ENCODE data around the gene TMCC2.

Gene TMCC2

DNA sequence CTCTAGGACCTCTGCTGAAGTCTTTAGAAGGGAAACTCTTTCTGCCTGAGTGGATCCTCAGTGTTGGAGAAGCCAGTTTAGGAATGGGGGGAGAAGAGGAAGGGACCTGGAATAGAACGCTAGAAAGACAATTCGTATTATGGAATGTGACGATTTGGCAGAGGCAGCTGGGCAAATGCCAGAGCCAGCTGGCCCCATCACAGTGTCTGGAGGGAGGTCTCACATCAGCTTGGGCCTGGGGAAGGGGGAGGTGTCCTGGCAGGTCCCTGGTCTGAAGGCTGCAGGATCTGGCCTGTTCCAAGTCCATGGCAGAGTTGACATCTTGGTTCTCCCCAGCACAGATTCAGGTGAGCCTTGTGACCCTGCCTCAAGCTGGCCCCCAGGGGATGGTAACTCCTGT lies 11.3 kb downstream of the TMCC2 start:
- DNase-seq (ENCODE audit: extremely low read depth in 1 of 2, low read depth in 1 of 2): no peak

DNA sequence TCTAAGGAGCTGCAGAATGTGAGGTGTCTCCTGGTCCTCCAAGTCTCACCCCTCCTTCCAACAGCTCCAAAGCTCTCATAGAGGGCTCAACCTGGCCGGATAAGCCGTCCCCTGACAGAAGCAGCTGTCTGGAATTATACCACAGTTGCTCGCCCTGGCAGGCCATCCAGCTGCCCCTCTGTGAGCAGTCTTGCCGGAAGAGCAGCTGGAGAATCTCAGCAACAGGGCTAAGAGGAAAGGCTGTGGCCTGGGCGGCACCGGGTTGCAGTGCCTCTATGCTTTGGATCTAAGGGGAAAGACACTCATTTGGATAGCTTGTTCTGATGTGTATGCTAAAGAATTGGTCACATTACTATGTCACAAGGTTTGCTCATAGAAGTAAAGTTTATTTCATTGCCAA lies 12.4 kb downstream of the TMCC2 start:
- DNase-seq (ENCODE audit: extremely low read depth in 1 of 2, low read depth in 1 of 2): no peak

DNA sequence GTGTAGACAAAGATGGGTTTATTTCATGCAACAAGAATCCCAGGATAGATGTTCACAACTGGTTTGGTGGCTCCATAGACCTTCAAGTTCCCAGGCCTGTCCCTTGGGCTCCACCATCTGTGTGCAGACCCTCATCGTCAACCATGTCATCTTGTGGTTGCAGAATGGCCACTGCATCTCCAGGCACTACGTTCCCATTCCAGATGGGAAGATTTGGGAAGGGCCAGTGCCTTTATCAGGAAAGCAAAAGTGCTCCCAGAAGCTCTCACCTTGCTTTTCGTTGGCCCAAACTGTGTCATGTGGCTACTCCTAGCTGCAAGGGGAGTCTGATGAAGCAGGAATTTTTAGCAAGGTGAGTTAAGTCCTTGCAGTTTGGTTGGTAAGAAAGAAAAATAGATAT lies 12.8 kb downstream of the TMCC2 start:
- DNase-seq (ENCODE audit: extremely low read depth in 1 of 2, low read depth in 1 of 2): no peak

DNA sequence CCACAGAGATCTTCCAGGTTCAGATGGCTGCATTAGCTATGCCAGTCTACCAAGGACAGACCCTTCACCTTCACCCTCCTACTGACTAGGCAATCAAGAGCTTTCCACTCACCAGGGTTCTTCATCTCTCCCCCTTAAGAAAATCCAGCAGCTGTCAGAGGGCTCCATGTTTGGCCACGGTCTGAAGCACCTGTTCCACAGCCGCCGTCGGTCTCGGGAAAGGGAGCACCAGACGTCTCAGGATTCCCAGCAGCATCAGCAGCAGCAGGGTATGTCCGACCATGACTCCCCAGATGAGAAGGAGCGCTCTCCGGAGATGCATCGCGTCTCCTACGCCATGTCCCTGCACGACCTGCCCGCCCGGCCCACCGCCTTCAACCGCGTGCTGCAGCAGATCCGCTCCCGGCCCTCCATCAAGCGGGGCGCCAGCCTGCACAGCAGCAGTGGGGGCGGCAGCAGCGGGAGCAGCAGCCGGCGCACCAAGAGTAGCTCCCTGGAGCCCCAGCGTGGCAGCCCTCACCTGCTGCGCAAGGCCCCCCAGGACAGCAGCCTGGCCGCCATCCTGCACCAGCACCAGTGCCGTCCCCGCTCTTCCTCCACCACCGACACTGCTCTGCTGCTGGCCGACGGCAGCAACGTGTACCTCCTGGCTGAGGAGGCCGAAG lies 13.8 kb downstream of the TMCC2 start:
- no peak for DNase-seq (ENCODE audit: extremely low read depth in 1 of 2, low read depth in 1 of 2)

DNA sequence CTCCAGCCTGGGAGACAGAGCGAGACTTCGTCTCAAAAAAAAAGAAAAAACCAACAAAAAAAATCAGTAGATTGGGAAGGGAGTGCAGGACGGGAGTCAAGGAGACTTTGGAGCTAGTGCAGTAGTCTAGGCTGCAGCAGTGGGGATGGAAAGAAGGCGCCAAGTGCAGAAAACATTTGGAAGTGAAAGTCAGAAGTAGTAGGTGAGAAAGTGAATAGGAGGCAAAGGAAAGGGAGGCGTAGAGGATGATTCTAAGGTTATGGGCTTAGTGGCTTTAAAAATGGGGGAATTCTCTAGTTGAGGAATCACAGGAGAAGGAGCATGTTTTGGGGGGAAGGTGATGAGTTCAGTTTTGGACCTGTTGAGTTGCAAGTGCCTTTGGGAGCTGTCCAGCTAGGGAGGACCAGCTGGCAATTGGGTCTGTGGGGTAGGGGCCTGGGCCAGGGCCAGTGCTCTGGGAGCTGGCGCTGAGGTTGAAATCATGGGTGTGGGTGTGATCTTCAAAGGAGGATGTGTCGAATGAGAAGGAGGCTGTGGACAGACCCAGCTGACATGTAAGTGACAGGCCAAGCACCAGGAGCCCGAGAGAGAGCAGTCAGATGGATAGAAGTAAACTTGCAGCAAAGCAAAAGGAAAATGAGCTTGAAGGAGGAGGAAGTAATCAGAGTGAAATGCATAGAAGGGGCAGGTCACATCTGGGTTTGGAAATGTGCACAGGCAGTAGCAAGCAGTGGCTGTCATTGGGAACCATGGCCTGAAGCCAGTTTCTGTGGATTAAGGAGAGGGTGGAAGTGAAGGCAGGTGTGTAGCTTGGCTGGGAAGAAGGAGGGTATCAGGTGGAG lies 15.8 kb downstream of the TMCC2 start:
- no peak for DNase-seq (ENCODE audit: extremely low read depth in 1 of 2, low read depth in 1 of 2)

DNA sequence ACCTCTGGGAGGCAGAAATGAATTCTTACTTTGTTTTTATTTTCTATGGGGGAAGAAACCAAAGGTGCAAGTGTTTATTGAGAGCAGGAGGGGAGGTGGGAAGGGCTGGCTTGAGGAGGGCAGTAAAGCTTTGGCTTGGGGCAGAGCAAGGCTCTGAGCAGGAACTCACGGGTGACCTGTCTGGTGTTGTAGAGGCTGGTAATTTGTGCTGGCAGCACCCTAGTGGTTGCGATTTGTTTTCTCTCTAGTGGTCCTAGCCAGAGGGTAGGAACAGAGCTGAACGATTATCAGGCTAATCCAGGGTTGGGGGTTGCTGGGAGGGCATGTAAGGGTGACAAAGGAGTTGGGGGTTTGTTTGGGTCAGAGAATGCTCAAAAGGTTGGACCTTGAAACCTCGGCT lies 16.6 kb downstream of the TMCC2 start:
- DNase-seq (ENCODE audit: extremely low read depth in 1 of 2, low read depth in 1 of 2): no peak

DNA sequence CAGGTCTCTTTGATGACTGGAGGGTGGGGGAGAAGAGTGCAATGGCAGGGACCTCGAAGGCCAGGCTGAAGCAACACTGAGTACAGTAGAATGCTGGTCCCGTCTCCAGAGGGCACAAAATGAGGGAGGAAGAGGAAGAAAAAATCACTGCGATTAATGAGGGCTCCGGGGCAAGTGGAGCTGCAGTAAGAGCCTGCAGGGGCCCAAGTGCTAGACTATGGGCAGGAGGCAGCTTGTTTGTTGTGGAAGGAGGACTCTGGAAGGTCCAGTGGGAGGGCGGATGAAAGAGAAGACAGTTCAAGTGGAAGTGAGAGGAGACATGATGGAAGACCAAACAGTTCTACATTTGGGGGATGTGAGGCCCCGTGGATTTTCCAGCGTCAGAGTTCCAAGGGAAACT lies 17.4 kb downstream of the TMCC2 start:
- no peak for DNase-seq (ENCODE audit: extremely low read depth in 1 of 2, low read depth in 1 of 2)

DNA sequence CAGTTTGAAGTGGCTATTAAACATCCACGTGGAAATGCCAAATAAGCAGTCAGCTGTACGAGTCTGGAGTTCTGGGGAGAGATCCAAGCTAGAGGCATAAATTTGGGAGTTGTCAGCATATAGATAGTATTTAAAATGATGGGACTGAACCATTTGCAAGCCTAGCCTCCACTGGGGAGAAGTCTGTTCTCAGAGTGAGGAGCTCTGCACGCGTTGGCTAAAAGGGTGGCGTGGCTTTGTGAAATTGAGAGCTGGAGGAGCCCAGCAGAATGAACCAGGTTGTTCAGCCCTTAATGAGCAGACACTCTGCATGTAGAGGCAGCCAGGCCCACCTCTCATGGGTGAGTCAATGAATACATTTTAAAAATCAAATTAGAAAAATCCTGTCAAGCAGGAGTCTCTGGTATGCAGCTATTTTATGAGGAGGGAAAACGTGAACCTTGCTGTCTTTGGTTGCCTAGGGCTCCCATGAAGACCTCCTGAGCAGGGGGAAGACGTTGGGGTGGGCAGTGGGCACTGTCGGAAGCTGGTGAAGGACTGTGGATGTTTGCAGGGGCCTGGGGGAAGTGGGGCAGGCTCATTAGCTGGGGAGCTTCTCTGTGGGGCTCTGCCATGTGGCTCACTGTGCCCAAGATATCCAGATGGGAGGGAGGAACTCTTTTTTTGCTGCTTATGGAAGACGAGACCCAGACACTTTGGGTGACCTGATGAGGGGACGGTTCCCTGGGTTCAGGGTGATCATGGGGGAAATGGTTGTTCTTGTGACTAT lies 18.8 kb downstream of the TMCC2 start:
- DNase-seq (ENCODE audit: extremely low read depth in 1 of 2, low read depth in 1 of 2): no peak

DNA sequence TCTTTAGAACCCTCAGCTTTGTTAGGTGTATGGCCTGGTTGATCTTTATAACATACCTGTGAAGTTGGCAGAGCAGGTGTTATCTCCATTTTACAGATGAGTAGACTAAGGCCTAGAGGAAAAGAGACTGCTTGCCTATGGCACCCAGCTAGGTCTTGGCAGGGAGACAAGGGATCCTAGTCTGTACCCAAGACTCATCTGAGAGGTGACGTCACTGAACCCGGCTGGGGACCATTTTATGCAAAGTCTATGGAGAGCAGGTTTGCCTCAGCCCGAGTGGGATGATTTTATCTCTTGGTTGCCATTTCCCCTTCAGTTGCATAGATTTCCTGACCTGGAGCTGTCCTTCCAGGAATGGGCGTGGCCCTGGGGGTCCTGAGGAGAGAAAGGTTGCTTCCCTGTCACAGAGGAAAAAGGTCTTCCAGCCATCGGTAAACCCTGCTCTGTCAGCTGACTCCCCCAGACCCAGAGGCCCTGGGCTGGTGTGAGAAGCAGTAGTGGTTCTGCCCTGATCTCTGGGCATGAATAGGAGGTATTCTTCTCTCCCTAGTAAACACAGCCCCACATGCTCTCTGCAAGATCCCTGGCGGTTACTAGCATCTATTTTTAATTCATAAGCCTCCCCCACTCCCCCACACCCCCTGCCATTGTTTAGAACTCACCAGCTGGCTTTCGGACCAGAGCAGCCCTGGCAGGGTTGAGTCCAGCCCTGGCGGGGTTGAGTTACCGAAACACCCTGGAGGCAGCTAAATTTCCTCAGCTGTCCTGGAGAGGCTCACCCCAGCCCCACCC lies 19.6 kb downstream of the TMCC2 start:
- no peak for DNase-seq (ENCODE audit: extremely low read depth in 1 of 2, low read depth in 1 of 2)

DNA sequence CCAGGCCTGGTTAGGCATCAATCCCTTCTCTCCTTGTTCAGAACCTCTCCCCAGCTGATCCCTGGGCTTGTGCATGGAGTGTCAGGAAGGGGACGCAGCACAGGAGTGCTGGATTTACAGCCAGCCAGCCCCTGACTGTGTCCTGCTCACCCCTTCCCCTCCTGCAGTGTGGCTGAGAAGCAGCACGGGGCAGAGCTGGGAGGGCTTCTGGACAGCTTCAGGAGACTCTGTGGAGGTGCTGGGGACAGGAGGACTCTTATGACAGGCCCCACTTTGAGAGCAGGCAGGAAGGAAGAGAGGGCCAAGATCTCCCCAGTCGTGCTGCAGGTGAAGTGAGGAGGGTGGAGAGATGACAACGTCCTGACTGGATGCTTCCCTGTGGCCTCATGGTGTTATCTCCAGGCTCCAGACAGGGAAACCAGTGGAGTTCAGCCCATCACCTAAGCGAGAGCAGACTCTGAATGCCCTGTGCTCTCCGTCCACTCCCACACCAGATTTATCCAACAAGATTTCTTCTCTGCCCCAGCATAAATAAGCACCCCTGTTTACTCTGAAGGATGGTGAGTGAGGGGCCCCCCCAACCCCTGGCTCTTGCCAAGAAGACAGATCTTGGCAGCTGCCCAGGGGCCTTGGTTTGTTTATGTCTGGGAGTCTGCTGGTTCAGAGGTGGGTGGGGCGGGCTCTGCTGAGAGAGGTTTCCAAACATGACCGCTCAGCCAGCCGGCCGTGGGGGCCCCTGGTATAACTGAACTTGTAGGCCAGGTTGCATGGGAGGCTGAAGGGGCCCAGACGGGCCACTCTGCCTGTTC lies 21.3 kb downstream of the TMCC2 start:
- no peak for DNase-seq (ENCODE audit: extremely low read depth in 1 of 2, low read depth in 1 of 2)

DNA sequence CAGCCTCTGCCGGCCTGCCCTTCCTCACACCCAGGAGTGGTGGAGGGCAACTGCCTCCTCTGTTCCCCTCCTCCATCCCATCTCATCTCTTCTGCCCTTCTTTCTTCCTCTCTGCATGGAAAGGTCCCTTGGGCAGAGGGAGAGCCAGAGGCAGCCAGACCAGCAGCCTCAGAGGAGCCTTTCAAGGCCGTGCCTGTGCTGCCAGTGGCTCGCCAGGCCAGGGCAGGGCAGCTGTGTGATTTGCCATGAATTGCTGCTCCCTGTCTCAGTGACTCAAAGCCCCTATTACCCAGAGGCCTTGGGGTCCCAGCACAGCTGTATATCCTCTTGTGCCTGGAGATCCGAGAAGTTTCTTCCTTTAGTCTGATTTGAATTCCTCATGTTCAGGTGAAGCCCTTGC lies 21.9 kb downstream of the TMCC2 start:
- no peak for DNase-seq (ENCODE audit: extremely low read depth in 1 of 2, low read depth in 1 of 2)

DNA sequence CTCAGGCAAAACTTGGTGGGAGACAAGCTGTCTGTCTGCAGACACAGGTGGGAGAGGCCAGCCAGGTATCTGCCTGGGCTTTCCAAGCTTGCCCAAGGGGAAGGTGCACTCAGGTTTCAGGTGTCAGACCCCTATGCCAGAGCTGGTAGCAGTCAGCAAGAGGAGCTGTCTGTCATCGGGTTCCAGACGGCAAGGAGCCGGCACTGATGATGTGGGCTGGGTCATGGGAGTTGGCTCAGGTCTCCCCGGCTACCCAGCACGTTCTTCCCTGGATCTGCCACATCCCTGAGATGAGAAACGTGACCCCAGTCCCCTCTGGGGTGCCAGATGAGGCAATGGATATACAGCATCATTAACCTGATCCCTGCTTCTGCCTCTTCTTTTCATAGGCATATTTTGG lies 23.0 kb downstream of the TMCC2 start:
- DNase-seq (ENCODE audit: extremely low read depth in 1 of 2, low read depth in 1 of 2): no peak

DNA sequence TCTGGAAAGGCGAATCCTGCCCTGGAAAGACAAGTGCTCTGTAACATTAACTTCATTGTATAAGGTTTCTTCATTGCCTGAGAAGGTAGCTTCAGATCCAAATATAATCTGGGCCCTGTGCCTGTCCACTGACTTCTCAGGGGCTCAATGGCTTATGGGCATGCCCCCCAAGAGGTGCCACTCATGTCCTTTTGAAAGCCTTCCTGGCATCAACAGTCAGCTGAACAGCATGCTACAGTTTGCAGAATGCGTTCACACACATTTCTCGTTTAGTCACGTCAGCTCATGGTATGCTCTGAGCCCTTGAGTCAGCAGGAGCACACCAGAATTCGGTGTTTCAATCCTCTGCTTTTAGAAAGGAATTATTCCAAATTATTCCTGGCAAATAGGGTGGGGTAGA lies 23.8 kb downstream of the TMCC2 start:
- no peak for DNase-seq (ENCODE audit: extremely low read depth in 1 of 2, low read depth in 1 of 2)

DNA sequence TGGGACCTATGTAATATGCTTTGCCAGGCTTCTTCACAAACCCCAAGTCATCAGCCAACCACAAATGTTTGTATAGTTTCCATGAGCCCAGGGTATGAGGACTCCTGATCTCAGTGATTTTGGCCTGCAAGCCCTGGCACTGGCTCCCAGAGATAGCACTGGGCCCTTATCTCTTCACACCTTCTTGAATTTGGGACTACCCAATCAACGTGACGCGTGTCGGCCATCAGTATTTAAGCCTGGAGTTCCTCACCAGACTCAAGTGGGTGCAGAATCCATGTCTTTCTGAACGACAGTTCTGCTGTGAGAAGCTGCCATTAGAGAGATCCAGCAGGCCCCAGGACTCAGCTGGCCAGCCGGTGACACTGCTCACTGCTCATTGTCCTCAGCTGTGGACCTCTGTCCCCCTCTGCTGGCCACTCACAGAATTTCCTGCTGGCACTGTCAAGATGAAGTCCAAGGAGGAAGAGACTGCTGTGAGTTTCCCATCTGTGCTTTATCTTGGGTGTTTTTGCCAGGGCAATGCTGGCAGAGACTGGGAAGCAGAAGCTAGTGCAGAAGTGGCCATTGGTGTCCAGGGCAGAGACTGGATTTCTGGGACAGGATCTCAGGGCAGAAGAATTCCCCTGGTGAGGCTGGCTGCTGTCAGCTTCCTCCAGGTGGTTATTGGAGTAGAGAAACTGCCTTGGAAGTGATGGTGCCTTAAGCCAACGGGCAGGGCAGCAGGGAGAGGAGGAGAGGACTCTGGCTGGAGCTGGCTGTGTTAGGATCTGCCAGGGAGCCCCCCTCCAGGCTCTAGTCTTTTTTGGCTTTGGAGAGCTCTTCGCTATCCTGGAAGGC lies 28.4 kb downstream of the TMCC2 start:
- DNase-seq (ENCODE audit: extremely low read depth in 1 of 2, low read depth in 1 of 2): peak; percentile 56 to 70

DNA sequence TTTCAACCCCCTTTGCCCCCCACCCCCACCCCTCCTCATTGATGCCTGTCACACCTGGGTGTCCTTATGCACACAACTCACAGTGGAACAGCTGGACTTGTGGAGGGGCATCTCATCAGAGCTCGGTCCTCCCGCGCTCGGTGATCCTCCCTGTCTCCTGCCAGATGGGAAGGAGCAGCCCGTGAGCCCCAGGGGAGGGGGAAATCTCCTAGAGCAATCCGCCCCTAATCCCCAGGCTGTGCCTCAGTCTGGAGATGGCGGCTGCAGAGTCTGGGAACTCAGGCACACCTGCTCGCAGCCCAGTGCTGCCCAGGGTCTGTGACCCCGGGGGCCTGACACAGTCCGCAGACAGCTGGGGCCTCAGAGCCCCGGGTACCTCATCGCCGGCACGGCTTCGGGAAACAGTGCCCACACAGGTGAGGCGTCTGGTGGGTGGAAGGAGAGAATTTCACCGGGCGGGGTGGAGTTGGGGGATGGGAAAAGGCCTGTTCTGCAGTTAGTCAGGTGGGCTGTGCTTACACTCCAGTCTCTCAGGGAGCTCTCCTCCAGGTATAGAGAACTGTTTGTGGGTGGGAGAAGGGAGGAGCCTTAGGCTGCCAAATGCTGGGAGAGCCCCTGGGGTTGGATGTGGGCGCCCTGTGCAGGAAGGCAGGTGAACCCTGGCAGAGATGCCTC lies 29.3 kb downstream of the TMCC2 start:
- no peak for DNase-seq (ENCODE audit: extremely low read depth in 1 of 2, low read depth in 1 of 2)

DNA sequence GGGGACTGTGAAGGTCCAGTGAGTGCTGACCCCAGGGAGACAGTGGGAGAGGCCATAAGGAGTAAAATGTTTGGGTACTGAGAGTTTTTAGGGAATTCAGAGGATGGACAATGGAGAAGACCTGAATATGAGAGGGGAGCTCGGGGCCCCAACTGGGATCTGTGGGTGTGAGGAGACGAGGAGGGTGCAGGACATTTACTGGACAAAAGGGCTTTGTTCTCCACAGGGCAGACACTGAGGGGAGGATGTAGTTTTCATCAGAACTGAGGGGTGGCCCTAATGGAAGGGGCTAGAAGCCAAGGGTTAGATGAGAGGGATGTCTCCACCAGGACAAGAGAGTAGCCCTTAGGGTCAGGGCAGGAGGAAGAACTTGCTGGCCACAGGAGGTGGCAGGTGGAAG lies 30.0 kb downstream of the TMCC2 start:
- no peak for DNase-seq (ENCODE audit: extremely low read depth in 1 of 2, low read depth in 1 of 2)

DNA sequence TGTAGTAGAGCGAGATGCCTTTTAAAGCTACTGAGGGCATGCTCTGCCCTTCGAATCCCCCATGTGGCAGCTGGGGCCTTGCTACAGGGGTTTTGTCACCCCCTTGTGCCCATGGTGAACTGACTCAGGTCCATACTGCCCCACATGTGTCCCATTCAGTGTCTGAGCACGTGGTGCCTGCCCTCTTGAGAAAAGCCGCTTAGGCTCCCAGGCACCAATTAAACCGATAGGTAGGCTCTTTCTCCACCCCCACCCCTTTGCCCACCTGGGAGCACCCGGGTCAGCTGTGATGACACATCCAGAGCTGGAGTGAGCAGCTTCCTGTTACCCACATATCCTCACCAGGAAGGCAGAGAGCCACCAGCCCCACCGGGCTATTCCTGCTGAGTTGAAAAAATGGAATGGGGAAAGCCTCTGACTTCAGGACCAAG lies 30.5 kb downstream of the TMCC2 start:
- DNase-seq (ENCODE audit: extremely low read depth in 1 of 2, low read depth in 1 of 2): no peak

DNA sequence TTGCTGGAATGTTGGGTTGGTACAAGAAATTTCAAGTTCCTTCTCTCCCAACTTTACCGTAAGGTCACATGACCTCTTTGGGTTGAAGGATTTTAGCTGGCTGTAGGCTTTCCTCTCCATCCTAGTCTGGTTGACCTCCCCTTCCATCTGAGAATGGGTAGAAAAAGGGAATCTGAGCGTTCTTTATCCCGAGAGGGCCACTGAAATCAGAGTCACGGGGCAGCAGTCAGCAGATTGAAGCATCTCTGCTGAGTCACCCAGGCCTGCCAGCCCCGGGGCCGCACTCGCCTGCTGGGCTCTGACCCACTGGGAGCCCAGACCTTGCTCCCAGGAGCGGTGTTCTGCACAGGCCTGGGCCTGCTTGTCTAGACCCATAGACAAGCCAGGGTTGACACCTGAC lies 31.0 kb downstream of the TMCC2 start:
- no peak for DNase-seq (ENCODE audit: extremely low read depth in 1 of 2, low read depth in 1 of 2)
